HG03196 (cell line): ENCODE results near the gene SSMEM1.
"Not testable (repeated sequence)": the region's sequence is repeated elsewhere in the genome, so short reads cannot be mapped to it uniquely, and the experiment has no call there.

ENCODE experiments used
- ATAC-seq: cut with Tn5 transposase; IDR thresholded peaks from one replicate; pipeline ENCODE4 v1.9.1; 2021; ENCODE audit not compliant: unreplicated experiment

Gene SSMEM1

DNA sequence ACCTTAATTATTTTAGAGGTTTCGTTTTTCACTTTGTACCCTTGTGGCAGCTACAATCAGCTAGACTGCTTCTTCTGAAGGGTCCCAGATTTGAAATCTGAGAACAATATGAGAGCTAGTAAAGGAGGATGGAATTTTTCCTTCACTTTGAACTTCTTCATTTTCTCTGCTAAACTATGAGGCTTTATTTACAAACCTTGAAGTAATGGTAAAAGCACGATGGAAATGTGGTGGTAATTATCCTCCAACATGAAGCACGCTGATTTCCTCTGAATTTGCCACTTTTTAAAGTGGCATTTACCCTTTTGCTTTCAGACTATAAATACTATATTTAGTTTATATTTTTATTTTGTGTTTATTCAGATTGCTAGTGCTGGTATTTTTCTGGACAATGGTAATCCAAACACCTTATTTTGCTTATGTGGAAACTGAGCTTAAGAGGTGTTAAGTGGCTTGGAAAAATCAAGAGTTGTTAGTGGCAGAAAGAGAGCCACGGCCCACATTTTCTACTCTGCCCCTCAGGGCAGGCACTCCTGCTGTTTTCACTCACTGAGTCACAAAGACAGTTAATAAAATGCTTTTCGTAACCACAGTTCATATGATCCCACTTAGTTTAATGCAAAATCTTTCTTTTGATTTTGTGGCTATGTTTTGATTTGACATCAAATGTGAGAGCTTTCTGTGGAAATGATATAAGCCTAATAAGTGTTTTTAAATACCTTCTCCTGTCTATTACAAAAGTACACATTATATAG is 2.7 kb downstream of the SSMEM1 start:
- no peak for ATAC-seq

DNA sequence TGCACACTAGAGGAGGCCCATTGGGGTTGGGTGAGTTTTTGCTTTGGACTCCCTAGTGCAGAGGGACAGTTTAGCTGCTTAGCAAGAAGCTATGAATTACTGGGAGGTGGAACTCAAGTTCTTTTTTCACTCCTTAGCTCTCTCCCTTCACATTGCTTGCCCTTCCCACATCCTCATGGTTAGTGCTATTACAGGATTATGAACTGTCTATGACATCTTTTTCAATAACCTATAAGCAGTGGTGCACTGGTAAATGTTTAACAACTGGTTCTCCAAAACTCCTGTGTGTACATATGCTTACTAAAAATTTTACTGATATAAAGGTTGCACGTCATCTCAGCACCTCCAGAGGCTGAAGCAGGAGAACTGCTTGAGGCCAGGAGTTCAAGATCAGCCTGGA is 6.2 kb downstream of the SSMEM1 start:
- no peak for ATAC-seq

DNA sequence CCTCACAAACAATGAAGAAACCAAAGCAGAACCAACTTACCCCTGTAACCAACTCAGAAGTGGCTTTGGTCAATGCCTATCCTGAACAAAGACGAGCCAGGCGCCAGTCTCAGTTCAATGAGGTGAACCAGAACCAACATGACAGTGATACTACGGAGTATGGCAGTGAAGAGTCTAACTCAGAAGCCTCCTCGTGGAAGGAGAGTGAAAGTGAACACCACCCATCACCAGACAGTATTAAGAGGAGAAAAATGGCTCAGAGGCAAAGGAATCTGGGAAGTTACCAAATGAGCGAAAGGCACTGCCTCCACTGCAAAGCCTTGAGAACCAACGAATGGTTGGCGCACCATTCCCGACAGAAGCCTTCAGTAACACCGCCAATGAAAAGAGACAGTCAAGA is 8.4 kb downstream of the SSMEM1 start:
- no peak for ATAC-seq

DNA sequence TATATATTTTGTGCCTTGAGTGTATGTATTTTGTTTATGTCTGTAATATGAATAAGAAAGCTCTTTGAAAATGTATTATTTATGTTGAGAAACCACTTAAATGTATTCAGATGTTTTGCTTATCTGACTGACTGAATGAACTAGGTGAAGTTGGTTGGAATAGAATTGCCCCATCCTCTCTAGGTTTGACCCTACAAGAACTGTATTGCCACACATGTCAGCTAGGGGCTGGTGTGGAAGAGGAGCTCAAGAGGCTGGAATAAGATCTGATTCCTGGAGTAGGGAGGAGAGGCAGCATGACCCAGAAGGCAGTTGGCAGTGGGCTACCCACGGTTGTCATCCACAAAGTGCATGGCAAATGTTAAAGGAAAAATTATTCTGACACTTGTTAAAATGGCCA is 9.1 kb downstream of the SSMEM1 start:
- no peak for ATAC-seq

DNA sequence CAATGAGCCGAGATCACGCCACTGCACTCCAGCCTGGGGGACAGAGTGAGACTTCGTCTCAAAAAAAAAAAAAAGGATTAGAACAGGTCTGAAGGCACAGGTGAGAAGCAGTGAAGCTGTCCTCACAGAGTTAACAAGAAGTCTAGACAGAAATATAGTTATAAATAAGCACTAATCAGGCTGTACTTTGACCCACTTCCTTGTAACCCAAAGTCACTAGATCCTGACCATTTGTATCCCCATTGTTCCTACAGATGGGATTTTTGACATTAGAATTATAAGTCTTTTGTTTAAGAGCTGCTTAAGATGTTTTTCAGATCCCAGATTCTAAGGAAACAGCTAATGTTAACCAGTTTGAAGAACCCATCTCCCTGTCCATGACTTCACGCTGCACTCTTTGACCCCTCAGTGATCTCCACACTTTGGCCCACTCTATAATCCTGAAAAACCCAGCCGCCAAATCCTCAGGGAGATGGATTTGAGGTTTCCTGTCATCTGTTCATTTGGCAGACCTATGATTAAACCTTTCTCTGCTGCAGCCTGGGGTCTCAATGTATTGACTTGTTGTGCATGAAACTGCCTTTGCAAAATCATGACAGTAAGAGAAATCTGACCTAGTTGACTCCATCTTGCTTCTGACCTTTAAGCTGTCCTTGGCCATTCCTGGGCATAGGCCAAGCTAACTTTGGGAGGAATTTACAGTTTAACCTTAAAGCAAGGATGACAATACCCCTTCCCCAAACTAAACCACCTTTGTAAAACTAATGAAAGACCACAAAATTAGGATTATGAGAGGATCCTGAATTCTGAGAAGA is 11.4 kb downstream of the SSMEM1 start:
- no peak for ATAC-seq

DNA sequence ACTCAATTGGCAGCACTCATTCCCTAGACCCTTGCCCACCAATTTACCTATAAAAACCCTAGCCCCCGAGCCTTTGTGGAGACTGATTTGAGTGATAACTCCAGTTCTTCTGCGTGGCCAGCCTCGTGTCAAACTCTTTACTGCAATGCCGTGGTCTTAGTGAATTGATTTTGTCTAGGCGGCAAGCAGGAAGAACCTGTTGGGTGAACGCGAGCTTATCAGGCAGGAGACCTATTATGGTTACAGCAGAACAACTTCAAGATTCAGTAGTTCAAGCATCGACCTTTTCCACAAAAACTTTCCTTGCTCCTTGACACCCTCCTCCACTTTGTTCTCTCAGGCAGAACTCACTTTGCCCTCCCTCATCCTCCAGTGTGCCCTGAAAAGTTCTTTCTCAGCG is 12.2 kb downstream of the SSMEM1 start:
- ATAC-seq = no peak

DNA sequence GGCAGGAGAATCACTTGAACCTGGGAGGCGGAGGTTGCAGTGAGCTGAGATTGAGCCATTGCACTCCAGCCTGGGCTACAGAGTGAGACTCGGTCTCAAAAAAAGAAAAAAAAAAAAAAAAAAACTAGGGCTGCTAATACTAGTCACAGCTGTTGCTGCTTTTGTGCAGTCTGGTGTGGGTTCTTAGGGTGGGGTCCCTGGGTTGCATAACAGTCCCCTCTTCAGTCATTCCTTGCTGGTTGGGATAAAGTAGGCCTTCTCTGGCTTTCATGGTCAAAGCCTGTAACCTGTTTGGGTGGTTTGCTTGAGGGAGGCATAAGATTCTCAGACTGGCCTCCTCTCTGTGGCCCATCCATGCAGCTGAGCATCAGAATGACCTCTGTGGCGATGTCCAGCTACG is 14.1 kb downstream of the SSMEM1 start:
- ATAC-seq = no peak

DNA sequence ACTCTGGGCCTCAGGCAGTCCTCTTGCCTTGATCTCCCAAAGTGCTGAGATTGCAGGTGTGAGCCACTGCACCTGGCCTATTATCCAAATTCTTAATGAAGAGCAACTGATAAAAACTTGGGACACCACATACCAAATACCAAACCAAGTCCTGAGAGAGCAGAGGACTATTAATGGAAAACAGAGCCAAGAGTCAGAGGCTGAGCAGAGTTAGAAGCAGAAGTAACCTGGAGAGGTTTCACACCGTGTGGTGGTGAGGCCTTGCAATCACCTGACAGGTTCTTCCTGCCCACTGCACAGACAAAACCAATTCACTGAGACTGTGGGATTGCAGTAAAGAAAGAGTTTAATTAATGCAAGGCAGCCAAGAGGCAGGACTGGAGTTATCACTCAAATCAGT is 16.0 kb downstream of the SSMEM1 start:
- no peak for ATAC-seq

DNA sequence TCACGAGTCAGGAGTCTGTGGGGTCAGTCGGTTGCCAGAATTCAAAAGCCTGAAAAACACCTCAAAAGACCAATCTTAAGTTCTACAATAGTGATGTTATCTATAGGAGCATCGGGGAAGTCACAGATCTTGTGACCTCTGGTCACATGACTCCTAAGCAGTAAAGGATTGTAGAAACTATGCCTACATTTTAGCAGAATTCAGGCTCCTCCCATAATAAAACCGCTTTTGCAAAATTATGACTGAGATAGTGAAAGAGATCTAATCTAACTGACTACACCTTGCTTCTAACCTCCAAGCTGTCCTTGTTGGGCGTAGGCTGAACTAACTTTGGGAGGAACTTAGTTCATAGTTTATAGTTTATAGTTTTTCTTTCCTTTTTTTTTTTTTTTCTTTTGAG is 16.6 kb downstream of the SSMEM1 start:
- no peak for ATAC-seq

DNA sequence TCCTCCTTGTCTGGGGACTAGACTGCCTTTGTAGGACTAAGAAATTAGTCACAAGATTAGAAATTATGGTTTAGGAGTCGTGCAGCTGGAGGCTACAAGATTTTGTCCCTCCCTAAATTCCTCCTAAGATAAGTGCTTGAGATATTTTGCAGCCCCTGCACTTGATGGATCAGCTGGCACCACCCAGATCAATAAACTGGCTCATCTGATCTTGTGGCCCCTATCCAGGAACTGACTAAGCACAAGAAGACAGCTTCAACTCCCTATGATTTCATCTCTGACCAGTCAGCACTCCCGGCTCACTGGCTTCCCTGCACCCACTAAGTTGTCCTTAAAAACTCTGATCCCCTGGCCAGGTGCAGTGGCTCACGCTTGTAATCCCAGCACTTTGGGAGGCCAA is 17.3 kb downstream of the SSMEM1 start:
- ATAC-seq = not testable (repeated sequence)

DNA sequence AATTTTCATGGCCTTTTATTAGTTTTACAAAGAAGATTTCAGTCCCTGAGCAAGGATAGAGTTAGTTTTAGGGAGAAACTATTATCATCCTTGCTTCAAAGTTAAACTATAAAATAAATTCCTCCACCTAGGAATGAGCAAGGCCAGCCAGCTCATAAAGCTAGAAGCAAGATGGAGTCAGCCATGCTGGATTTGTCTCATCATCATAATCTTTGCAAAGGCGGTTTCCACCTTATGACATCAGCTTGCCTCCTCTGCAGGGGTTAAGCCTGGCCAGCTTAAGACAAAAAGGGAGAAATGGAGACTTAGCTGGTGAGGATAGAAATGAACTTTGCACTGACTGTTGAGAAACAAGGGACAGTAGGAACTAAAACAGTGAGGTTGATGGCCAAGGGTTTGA is 18.7 kb downstream of the SSMEM1 start:
- ATAC-seq = no peak

DNA sequence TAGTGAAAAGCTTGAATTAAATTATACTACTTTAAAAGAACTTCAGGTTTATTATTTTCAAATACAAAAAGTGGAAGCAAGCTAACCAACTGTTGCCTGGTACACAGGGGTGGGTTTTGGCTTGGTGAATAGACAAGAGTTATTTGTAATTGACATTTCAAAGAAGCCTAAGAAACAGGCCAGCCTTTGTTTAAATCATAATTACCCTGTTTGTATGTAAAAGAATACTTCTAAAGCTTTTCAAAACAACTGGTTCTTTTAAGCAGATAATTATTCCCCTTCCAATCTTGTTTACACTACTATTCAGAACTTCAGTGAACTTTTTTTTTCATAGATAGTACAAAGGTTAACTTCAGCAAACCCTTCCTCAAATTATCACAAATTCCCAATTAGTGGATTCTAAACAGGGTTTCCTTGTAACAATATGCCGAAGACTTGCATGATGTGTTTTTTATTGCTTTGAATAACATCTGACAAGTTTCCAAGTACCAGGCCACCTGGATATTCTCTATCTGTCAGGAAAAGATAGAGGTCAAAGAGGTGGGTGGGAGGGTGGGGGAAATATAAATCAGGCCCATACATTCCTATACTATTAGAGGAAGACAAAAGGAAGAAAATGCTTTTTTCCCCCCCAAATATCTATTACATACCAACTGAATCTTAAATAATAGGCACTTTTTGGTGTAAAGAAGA is 20.4 kb downstream of the SSMEM1 start:
- no peak for ATAC-seq

DNA sequence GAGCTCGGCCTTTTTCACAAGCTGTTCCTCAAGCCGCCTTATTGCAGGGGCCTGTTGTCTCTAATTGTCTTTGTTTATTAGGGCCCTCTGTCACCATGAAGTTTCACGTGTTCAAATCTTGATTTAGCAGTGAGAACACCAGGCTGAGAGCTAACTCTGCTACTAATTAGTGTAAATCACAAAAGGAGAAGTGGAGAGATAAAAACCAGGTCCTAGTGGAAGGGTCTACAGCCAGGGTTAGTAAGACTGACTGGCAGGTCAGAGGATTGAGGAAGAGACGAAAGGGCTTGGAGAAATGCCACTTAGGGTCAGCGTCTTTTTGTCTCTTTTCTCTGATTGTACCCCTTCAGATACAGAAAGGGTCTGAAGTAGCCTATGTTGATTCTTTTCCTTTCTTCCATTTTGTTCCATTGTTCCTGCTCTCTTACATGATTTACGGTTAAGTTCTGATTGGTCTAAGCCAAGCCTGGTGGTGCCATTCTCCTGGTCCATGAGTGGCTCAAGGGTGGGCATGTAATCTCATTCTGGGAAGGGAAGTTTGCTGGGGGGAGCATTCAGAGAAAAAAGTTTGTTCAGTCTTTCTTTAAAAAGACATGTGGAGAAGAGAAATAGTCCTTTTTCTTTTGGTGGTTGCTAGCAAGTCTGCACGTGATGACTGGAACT is 21.3 kb downstream of the SSMEM1 start:
- no peak for ATAC-seq

DNA sequence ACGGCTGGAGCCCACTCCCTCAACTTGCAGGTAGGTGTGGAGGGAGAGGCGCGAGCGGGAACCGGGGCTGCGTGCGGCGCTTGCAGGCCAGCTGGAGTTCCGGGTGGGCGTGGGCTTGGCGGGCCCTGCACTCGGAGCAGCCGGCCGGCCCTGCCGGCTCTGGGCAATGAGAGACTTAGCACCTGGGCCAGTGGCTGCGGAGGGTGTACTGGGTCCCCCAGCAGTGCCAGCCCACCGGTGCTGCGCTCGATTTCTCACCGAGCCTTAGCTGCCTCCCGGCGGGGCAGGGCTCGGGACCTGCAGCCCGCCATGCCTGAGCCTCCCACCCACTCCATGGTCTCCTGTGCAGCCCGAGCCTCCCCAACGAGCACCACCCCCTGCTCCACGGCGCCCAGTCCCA is 22.3 kb downstream of the SSMEM1 start:
- not testable (repeated sequence) for ATAC-seq

DNA sequence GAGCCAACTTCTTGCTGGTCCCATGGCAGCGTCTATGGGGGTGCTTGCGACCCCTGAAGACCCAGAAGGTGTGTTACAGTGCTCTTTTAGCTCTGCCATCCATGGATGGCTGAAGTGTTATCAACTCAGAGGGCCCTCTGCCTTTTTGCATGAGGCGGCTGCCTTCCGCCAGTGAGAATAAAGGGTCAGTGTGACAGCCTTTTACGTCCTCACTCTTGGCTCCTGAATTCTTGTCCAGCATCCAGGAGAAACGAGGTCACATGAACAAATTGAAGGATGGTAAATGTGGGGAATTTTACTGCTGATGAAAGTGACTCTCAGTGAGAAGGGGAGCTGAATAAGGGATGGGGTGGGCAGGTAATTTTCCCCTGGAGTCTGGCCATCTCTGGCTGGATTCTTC is 24.1 kb downstream of the SSMEM1 start:
- ATAC-seq = no peak

DNA sequence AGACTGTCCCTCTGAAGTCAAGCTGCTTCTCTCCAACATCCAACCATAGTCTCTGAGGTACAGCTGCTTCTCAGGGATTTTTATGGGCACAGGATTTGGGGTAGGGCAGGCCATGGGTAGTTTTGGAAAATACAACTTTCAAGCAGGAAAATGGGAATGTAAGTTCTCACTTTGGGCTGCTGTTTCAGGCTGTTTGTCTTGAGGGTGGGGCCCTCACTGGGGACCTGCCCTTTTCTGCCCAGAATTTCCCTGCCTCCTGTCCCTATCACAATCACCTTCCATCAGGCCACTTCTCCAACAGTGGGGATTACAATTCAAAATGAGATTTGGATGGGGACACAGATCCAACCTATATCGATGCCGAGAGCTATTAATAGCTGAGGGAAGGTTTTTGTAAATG is 24.5 kb downstream of the SSMEM1 start:
- no peak for ATAC-seq

DNA sequence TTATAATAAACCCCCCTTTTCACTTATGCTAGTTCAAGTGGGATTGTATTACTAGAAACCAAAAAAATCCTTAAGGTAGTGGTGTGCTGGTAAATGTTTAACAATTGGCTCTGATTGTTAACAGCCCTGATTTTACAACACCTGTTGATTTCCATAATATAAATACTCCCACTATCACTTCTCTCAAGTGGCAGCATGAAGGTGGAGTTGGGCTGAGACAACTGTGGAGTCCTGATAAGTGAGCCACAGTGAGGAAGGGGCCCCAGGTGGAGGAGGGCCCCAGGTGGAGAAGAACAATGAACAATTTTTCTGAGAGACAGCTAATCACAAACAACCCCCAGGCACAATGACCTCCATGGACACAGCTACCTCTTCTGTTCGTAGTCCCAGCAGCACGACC is 26.4 kb downstream of the SSMEM1 start:
- ATAC-seq = no peak

DNA sequence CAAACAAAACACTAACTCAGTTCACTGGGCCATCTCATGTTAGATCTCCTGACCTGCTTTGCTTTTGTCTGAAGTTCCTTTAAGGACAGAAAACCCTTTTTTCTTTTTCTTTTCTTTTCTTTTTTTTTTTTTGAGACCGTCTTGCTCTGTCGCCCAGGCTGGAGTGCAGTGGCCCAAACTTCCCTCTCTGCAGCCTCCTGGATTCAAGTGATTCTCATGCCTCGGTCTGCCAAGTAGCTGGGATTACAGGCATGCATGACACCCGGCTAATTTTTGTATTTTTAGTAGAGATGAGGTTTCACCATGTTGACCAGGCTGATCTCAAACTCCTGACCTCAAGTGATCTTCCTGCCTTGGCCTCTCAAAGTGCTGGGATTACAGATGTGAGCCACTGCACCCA is 28.7 kb downstream of the SSMEM1 start:
- ATAC-seq = not testable (repeated sequence)

DNA sequence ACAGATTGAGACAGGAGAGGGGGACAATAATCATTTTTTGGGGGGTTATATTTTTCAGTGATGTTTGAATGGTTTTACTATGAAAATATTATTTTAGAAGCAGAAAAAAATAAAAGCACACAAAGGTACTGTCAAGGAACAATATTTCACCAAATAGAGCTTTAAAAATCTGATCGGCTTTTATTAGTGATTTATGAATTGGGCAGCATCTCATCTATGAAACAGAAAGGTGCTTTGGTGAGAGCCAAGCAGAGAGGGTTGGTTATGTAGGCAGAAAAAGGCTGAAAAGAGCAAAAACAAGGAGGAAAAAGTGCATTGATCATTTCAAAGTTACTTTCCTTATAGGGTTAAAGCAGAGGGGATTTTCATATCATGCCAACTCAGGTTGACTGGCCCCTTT is 32.6 kb downstream of the SSMEM1 start:
- no peak for ATAC-seq

DNA sequence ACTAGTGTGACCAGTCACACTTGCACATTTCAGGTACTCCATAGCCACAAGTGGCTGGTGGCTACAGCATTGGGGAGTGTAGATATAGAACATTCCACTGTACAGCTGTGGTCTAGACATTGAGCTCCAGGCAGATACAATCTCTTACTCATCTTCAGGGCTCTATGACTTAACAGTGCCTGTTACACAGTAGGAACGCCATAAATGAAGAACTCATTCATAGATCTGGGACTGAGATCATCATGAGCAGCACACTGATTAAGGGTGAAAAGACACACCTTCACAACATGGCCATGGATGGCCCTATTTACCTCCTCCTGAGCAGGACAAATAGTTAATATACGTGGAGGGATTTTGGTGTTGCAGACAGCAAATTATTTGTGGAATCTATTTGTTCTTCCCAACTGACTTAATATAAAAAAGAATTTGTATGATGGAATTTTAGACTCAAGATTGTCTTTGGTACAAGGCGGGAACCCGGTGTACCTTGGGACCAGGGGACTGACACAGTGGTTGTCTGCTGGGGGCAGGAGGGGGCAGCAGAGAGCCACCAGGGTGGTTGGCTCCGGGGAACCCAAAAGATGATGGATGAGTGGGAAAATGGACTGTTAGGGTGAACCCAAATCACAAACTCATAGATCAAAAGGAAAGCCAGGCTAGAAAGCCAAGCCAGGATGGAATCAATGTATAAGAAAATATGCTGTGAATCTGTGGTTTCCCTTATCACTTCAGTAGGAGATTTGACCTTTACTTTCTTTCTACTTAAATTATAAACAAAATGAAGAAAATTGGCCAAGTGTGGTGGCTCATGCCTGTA is 34.7 kb downstream of the SSMEM1 start:
- ATAC-seq = no peak

DNA sequence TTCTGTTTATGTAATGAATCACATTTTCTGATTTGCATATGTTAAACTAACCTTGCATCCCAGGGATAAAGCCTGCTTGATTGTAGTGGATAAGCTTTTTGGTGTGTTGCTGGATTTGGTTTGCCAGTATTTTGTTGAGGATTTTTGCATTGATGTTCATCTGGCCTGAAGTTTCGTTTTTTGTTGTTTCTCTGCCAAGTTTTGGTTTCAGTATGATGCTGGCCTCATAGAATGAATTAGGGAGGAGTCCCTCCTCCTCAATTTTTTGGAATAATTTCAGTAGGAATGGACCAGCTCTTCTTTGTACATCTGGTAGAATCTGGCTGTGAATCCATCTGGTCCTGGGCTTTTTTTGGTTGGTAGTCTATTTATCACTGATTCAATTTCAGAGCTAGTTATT is 35.8 kb downstream of the SSMEM1 start:
- not testable (repeated sequence) for ATAC-seq
